SJSA1 (cell line): ENCODE measurements around the gene CENPQ. TPM values are rescaled to one million over a fixed set of nuclear protein-coding genes. Genes with fewer than 3 reads are reported as not detected.

Source experiments
- DNase-seq, 2 experiments: peaks; one replicate each; pipeline ENCODE4 v3.0.0-alpha.2; 2015 to 2020; ENCODE audit warnings: low spot score in 2 of 2, low read depth in 1 of 2
- H3K27ac ChIP-seq: fragments of 250-450 bp; sonication (Bioruptor Pico); 2 replicates; pipeline ENCODE4 v1.5.1; 2020; ENCODE audit warnings: mild to moderate bottlenecking, moderate library complexity
- H3K27me3 ChIP-seq: fragments of 250-450 bp; sonication (Bioruptor Pico); replicated peaks from 2 replicates; pipeline ENCODE4 v1.5.1; 2020; ENCODE audit warnings: mild to moderate bottlenecking, moderate library complexity
- H3K36me3 ChIP-seq: fragments of 250-450 bp; sonication (Bioruptor Pico); 2 replicates; pipeline ENCODE4 v1.5.1; 2020; ENCODE audit warnings: mild to moderate bottlenecking
- H3K4me1 ChIP-seq: fragments of 250-450 bp; sonication (Bioruptor Pico); replicated peaks from 2 replicates; pipeline ENCODE4 v1.6.1; 2021; ENCODE audit warnings: mild to moderate bottlenecking
- H3K4me3 ChIP-seq: fragments of 250-450 bp; sonication (Bioruptor Pico); 2 replicates; pipeline ENCODE4 v1.5.1; 2020; ENCODE audit warnings: mild to moderate bottlenecking
- H3K9me3 ChIP-seq: fragments of 250-450 bp; sonication (Bioruptor Pico); replicated peaks from 2 replicates; pipeline ENCODE4 v1.5.1; 2020; ENCODE audit warnings: mild to moderate bottlenecking
- total RNA-seq: library from RNA; depleted of rRNA; stranded (reverse); fragments of >200 nt; shearing (Covaris generic); gene quantifications from 2 replicates; pipeline ENCODE4 v1.2.3, GENCODE V29; 2014; rRNA removed

CENPQ gene
- 22.2 and 22.3 TPM in 2 replicates for total RNA-seq

- H3K27me3 ChIP-seq = no peaks in the 10 kb centered on the region
- peaks cover 12% of the 10 kb centered on the region; the same call in 1 of the 2 replicates for H3K4me1 ChIP-seq
- H3K4me3 ChIP-seq = peak within 1 kb of the TSS; percentile 63
- no peaks in the 10 kb centered on the region for H3K9me3 ChIP-seq
- no peaks in the 10 kb centered on the region for H3K36me3 ChIP-seq
- peak within 1 kb of the TSS; percentile 77 for H3K27ac ChIP-seq
- DNase-seq = peak; percentile 89 to 94
Observed at GRCh38 chr6:49462927-49463611, at the start of gene CENPQ, which contains the start of gene MMUT. CENPQ (plus strand) TSS chr6:49463370; CDS start chr6:49470177, 6,807 bp downstream. MMUT (minus strand) TSS chr6:49463253; CDS start chr6:49459466, 3,787 bp downstream.

GRCh38 chr6:49415358-49415757 is 47.8 kb upstream of the CENPQ start:
- Histone ChIP-seq H3K36me3 (no peaks in the 10 kb centered on the region), H3K4me1 (no peaks in the 10 kb centered on the region), H3K27me3 (0 out of 2 replicates have a peak, but pooled peaks cover 2% of the 10 kb centered on the region), H3K9me3 (no peaks in the 10 kb centered on the region), H3K27ac (no peak overlapping the region), H3K4me3 (no peak overlapping the region)
- DNase-seq = no peak

- H3K9me3 ChIP-seq = no peaks in the 10 kb centered on the region
- H3K36me3 ChIP-seq = no peaks in the 10 kb centered on the region
- H3K27me3 ChIP-seq = 0 out of 2 replicates have a peak, but pooled peaks cover 2% of the 10 kb centered on the region
- H3K27ac ChIP-seq = no peak overlapping the region
- H3K4me3 ChIP-seq = no peak overlapping the region
- H3K4me1 ChIP-seq = no peaks in the 10 kb centered on the region
- DNase-seq = no peak
Observed at GRCh38 chr6:49416195-49416594, 47.0 kb upstream of the CENPQ start.

- no peaks in the 10 kb centered on the region for H3K4me1 ChIP-seq
- no peaks in the 10 kb centered on the region for H3K36me3 ChIP-seq
- no peaks in the 10 kb centered on the region for H3K9me3 ChIP-seq
- no peaks in the 10 kb centered on the region for H3K27me3 ChIP-seq
- DNase-seq = no peak
- H3K27ac ChIP-seq = no peak overlapping the region
- H3K4me3 ChIP-seq = no peak overlapping the region
Observed at GRCh38 chr6:49423817-49424216, 39.4 kb upstream of the CENPQ start.

GRCh38 chr6:49430187-49430586 is 33.0 kb upstream of the CENPQ start:
- Histone ChIP-seq H3K9me3 (no peaks in the 10 kb centered on the region), H3K4me3 (no peak overlapping the region), H3K36me3 (peaks cover 13% of the 10 kb centered on the region; the same call in 1 of the 2 replicates), H3K27ac (no peak overlapping the region), H3K27me3 (no peaks in the 10 kb centered on the region), H3K4me1 (no peaks in the 10 kb centered on the region)
- DNase-seq = no peak

GRCh38 chr6:49430866-49431265 is 32.3 kb upstream of the CENPQ start:
- Histone ChIP-seq H3K4me1 (no peaks in the 10 kb centered on the region), H3K27ac (no peak overlapping the region), H3K4me3 (no peak overlapping the region), H3K9me3 (no peaks in the 10 kb centered on the region), H3K36me3 (peaks cover 17% of the 10 kb centered on the region; the same call in 1 of the 2 replicates), H3K27me3 (no peaks in the 10 kb centered on the region)
- no peak for DNase-seq

- Histone ChIP-seq H3K4me3 (no peak overlapping the region), H3K36me3 (peaks cover 17% of the 10 kb centered on the region), H3K4me1 (no peaks in the 10 kb centered on the region), H3K27ac (no peak overlapping the region), H3K9me3 (no peaks in the 10 kb centered on the region), H3K27me3 (no peaks in the 10 kb centered on the region)
- DNase-seq = no peak
Observed at GRCh38 chr6:49453221-49453620, 9.9 kb upstream of the CENPQ start.

GRCh38 chr6:49454787-49455709 is 8.1 kb upstream of the CENPQ start:
- no peaks in the 10 kb centered on the region for H3K27me3 ChIP-seq
- H3K36me3 ChIP-seq = peaks cover 6% of the 10 kb centered on the region; the same call in 1 of the 2 replicates
- H3K9me3 ChIP-seq = no peaks in the 10 kb centered on the region
- H3K4me3 ChIP-seq = no peak overlapping the region
- no peaks in the 10 kb centered on the region for H3K4me1 ChIP-seq
- H3K27ac ChIP-seq = no peak overlapping the region
- DNase-seq = no peak

GRCh38 chr6:49457771-49458170 is 5.4 kb upstream of the CENPQ start:
- DNase-seq = no peak
- H3K9me3 ChIP-seq = no peaks in the 10 kb centered on the region
- H3K36me3 ChIP-seq = peaks cover 6% of the 10 kb centered on the region; the same call in 1 of the 2 replicates
- no peak overlapping the region for H3K4me3 ChIP-seq
- no peak overlapping the region for H3K27ac ChIP-seq
- H3K27me3 ChIP-seq = no peaks in the 10 kb centered on the region
- peaks cover 4% of the 10 kb centered on the region; the same call in 1 of the 2 replicates for H3K4me1 ChIP-seq

GRCh38 chr6:49462071-49462470 is 1.1 kb upstream of the CENPQ start:
- Histone ChIP-seq H3K27ac (no peak overlapping the region), H3K4me1 (peaks cover 12% of the 10 kb centered on the region; the same call in 1 of the 2 replicates), H3K9me3 (no peaks in the 10 kb centered on the region), H3K36me3 (0 out of 2 replicates have a peak, but pooled peaks cover under 1% of the 10 kb centered on the region), H3K27me3 (no peaks in the 10 kb centered on the region), H3K4me3 (peak overlapping the region; percentile 63)
- no peak for DNase-seq

- H3K4me3 ChIP-seq = peak overlapping the region; percentile 63
- peak overlapping the region; percentile 77 for H3K27ac ChIP-seq
- H3K36me3 ChIP-seq = no peaks in the 10 kb centered on the region
- H3K4me1 ChIP-seq = peaks cover 12% of the 10 kb centered on the region; the same call in 1 of the 2 replicates
- H3K27me3 ChIP-seq = no peaks in the 10 kb centered on the region
- DNase-seq = peak in 1 of 2 experiments; percentile 8
- H3K9me3 ChIP-seq = no peaks in the 10 kb centered on the region
Observed at GRCh38 chr6:49462599-49462926, 607 bp upstream of the CENPQ start.

GRCh38 chr6:49463612-49463967 is 420 bp downstream of the CENPQ start:
- Histone ChIP-seq H3K27me3 (no peaks in the 10 kb centered on the region), H3K36me3 (no peaks in the 10 kb centered on the region), H3K4me1 (peaks cover 12% of the 10 kb centered on the region; the same call in 1 of the 2 replicates), H3K27ac (peak overlapping the region; percentile 77), H3K4me3 (peak overlapping the region; percentile 63), H3K9me3 (no peaks in the 10 kb centered on the region)
- no peak for DNase-seq

GRCh38 chr6:49464691-49465090 is 1.5 kb downstream of the CENPQ start:
- Histone ChIP-seq H3K4me1 (peaks cover 12% of the 10 kb centered on the region; the same call in 1 of the 2 replicates), H3K27me3 (no peaks in the 10 kb centered on the region), H3K9me3 (no peaks in the 10 kb centered on the region), H3K27ac (no peak overlapping the region), H3K4me3 (no peak overlapping the region), H3K36me3 (no peaks in the 10 kb centered on the region)
- DNase-seq = no peak

- Histone ChIP-seq H3K27me3 (no peaks in the 10 kb centered on the region), H3K36me3 (peaks cover 19% of the 10 kb centered on the region), H3K9me3 (no peaks in the 10 kb centered on the region), H3K4me3 (no peak overlapping the region), H3K27ac (no peak overlapping the region), H3K4me1 (0 out of 2 replicates have a peak, but pooled peaks cover 8% of the 10 kb centered on the region)
- no peak for DNase-seq
Observed at GRCh38 chr6:49468042-49468441, 4.9 kb downstream of the CENPQ start.
